HEK293 (cell line): ENCODE results near the gene ECM1.

Source experiments
- CTCF ChIP-seq: fragments of 450-650 bp; formaldehyde crosslinking; IDR thresholded peaks from 2 replicates; pipeline ENCODE4 v1.5.1; 2016; ENCODE audit warnings: missing biosample characterization, missing genetic modification characterization
- INSM2 ChIP-seq: fragments of 450-650 bp; formaldehyde crosslinking; IDR thresholded peaks from 2 replicates; pipeline ENCODE4 v1.5.1; 2016; ENCODE audit warnings: missing biosample characterization, missing genetic modification characterization
- MYNN ChIP-seq: fragments of 450-650 bp; formaldehyde crosslinking; IDR thresholded peaks from 2 replicates; pipeline ENCODE4 v1.5.1; 2016; ENCODE audit warnings: missing biosample characterization, missing genetic modification characterization, borderline replicate concordance
- ZNF24 ChIP-seq: fragments of 450-650 bp; formaldehyde crosslinking; IDR thresholded peaks from 2 replicates; pipeline ENCODE4 v1.5.1; 2016; ENCODE audit warnings: missing biosample characterization, missing genetic modification characterization
- ZNF423 ChIP-seq: fragments of 450-650 bp; formaldehyde crosslinking; IDR thresholded peaks from 2 replicates; pipeline ENCODE4 v1.5.1; 2016; ENCODE audit warnings: missing biosample characterization, missing genetic modification characterization

GRCh38 chr1:150537732-150538684, 30.1 kb downstream of the ECM1 start:
- TF ChIP-seq CTCF (tag by site-specific recombination), result no peak
- no peak for TF ChIP-seq INSM2 (tag by site-specific recombination)
- TF ChIP-seq ZNF24 (tag by site-specific recombination), result no peak
- no peak for TF ChIP-seq ZNF423
- TF ChIP-seq MYNN (tag by site-specific recombination), result no peak
